Stimulated activated CD8-positive, alpha-beta memory T cell treated with anti-CD3 and anti-CD28 coated beads, Interleukin-15, amount 100 ng/mL, for 4 hours (primary cell): ENCODE data around the gene NCK2.

Experiments
- DNase-seq, 2 donors: peaks; one replicate each; pipeline ENCODE4 v3.0.0-alpha.2; 2020; ENCODE audit warnings: low read depth in 2 of 2

The NCK2 gene

DNA sequence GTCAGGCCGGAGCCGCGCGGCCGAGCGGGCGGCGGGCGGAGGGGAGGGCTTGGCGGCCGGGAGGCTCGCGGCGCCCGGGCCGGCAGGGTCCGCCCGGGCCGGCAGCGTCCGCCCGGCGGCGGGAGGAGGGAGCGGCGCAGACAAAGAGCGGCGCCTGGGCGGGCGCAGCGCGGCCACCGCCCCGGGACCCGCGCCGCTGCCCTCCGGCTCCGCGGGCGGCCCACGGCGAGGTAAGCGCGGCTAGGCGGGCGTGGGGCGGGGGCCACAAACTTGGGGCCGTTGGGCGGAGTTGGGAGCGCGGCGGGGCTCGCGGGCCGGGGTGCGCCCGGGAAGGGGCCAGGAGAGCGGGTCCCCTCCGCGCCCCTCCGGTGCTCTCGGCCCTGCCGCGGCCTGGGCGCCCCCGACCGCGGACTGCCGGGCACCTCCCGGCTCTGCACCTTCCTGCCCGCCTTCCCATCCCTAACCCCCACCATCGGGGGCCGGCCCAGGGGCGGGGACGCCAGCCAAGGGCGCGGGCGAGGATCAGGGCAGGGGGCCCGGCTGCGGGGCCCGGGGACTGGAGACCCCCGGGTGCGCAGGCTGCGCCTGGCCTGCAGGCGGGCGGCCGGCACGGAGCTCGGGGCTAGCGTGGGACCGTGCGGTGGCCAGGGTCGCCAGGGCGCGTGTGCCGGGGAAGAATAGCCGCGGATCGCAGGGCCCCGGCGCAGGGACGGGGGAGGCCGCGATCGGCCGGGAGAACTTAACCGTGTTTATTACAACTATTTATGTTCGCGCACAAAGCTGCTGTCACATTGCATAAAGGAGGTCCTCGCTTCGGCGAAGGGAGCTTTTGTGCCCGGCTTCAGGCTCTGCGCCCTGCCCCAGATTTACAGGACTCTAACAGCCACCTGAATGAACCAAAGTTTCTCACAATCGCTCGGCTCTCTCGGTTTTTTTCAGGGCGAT is at the start of gene NCK2:
NCK2 (plus strand) TSS at position 4 of the 945 bp plus-strand sequence. CDS start 110,152 bp downstream, outside the sequence.
- no peak for DNase-seq

DNA sequence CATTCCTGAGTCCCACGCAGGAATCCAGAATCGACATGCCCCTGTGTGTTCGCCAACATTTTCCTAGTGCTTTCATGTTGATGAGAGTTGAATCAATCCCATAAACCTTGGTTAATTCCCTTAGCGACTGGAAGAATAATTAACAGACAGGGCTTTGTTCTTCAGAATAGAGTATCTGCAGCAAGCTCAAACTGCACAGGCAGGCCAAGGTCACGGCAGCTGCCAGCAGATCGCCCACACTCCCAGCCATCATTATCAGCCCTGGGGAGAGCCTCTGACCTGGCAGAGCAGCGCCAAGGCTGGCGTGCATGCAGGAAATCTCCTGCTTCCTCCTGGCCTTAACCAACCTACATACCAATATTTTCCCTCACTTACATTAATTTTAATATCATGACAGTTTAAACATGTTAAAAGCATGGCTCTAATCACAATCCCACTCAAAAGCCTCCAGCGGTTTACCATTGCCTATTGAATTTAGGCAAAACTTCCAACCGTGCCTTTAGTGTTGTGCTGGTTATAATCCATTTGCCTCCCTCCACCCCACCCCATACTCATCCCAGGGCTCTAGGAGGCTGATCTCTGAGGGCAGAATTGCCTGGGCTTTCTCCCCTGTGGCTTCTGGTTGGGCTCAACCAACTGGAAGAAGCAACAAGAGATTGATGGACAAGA is 46.8 kb upstream of the NCK2 start:
- no peak for DNase-seq

GRCh38 chr2:105698820-105699219 is 45.9 kb upstream of the NCK2 start:
- DNase-seq: no peak

DNA sequence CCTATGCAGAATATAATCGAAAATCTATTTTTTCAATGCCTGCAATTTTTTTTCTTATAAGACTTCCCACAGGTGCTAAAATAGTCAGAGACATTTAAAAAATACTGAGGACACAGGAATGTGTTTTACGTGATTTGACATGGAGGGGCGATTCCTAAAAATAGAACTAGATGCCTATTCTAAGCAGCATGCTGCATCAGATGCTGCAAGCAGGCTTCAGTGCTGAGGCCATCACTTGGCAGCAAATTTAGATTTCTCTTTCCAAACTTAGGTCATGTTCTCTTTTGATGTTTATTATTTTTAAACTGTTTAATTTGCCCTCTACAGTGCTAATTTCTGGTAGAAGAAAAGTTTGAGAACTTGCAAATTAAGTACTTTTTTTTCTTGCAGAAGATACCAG is 43.7 kb upstream of the NCK2 start:
- no peak for DNase-seq

GRCh38 chr2:105708697-105709096 is 36.0 kb upstream of the NCK2 start:
- no peak for DNase-seq

DNA sequence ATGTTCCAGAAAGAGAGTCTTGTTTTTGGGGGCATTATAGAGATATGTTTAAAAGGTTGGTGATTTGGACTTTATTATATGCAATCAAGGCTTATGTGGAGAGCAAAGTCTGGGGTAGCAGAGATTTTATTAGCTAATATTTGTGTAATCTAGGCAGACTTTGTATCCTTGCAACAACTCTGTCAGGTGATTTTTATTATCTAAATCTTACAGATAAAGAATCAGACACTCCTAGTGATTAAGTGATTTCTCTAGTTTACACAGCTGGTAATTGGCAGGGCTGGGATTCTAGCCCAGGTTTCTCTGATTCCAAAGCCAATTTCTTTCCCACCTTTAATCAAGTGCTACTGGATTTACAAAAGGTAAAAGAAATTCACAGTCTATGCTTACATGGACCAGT is 33.3 kb upstream of the NCK2 start:
- DNase-seq: no peak

- no peak for DNase-seq
These were observed 32.4 kb upstream of the NCK2 start for GRCh38 chr2:105712166-105712915.

- DNase-seq: no peak
These were observed 31.6 kb upstream of the NCK2 start for GRCh38 chr2:105712981-105713596.

DNA sequence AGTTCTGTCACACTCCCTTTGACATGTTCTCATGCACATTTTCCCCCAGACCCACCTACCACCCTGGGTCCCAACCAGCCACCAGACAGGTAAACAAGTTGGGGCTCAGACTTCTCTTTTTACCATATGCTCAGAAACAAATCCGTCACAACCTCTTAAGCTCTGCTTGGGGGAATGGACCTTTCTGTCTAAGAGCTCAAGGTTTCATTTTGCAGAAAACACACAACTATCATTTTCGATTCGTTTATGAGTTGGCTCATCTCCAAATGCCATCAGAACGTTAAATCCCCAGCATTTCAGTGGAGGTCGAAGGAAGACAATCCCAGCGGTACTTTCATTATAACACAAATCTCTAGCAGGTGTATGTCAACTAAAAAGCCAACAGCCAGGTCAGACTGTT is 30.6 kb upstream of the NCK2 start:
- DNase-seq: no peak

DNA sequence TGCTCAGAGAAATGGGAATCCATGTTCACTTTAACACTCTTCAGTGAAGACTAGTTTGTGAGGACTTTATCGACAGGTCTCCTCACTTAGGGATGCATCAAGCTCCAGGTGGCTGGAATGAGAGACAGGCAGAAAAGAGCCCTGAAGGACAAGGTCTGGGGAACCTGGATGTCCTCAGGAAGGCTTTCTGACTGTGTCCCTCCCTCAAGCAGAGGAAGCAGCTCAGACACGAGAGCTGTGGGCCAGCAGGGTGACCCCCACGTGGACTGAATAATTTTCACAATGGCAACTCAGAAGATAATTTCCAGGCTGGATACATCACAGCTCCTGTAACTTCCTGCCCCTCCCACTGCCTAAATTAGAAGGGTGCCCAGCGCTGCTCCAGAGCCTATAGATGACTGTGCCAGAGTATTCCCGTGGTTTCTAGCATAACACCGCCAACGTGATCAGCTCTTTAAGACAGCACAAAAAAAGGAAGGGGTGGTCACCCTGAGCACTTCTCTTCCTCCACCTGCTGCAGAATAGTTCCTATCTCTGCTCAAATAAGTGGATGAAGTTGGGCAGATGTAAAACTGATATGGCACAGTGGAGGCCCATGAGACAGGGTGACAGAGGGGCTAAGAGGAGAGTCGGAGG is 25.7 kb upstream of the NCK2 start:
- no peak for DNase-seq

DNA sequence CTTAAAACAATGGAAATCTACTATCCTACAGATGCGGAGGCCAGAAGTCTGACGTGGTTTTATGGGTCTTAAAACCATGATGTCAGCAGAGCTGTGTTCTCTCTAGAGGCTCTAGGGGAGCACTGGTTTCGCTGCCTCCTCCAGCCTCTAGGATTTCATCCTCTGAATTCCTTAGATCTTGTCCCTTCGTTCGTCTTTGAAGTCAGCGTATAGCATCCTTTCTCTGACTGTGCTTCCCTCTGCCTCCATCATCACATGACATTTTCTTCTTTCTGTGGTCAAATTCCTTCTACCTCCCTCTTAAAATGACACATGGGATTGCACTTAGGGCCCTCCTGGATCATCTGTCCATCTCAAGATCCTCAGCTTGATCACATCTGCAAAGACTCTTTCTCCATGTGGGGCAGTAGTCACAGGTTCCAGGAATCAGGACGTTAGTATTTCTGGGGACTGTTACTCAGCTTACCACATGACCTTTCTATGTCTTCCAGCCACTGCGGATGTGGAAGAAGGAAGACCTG is 22.7 kb upstream of the NCK2 start:
- DNase-seq: no peak

GRCh38 chr2:105722726-105723297 is 21.9 kb upstream of the NCK2 start:
- DNase-seq: no peak

GRCh38 chr2:105723431-105723830 is 21.3 kb upstream of the NCK2 start:
- DNase-seq: no peak

GRCh38 chr2:105725388-105725787 is 19.3 kb upstream of the NCK2 start:
- DNase-seq: no peak

DNA sequence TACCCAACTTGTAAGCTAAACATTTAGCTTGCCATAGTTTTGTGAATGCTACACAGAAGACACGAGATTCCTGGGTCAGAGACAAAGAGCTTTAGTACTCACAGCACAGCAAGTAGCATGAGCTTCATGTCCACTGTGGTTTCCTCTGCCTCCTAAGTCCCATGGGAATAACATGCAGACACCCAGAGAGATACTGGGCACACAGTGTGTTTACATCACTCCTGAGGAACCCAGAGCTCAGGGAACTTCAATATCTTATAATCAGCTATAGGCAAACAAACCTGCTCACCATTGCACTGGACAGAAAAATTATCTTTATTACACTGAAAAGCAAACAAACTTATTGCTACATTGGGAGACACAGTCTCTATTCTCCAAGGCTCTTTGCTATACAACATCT is 14.5 kb upstream of the NCK2 start:
- no peak for DNase-seq

GRCh38 chr2:105731511-105731910 is 13.2 kb upstream of the NCK2 start:
- no peak for DNase-seq

DNA sequence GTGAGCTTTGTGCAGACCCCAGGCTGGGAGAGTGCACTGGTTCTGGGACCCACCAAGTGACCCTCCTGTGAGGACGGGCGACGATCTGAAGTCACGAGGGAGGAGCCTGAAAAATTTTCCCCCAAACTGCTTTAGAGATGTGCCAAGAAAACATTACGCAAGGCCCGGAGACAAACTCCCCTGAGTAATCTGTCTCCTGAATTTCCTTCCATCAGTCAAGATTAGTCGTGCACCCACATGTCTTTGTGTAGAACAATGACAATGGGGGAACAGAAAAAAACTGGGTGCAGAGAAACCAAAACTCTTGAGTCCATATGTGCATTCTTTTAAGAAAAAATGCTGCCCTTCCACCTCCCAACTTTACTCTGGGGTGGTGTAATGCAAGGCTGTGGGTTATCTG is 12.6 kb upstream of the NCK2 start:
- DNase-seq: no peak

DNA sequence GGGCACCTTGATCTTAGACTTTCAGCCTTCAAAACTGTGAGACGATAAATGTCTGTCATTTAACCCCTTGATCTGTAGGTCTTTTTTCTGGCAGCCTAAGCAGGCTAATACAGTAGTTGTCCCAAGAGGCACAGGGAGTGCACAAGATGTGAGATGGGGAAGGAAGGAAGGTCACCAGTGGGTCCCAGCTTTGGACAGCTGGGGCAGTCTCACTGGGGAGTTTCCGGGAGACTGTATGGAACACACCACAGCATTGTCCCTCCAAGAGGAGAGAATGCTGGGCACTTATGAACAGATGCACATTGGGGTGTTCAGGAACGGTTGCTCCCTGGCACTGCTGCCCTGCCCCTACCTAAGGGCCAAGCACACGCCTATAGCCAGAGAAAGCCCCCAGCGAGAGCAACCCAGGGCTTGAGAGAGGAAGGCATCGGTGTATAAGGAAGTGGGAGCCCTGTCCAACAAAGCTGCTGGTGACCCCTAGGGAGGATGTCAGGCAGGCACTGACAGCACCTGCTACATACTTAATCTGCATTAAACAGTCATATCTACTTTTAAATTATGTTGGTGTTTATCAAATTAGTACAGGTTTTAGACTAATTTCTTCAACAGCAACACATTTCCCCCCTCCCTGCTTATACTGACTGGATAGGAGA is 11.6 kb upstream of the NCK2 start:
- no peak for DNase-seq

- no peak for DNase-seq
These were observed 10.8 kb upstream of the NCK2 start for GRCh38 chr2:105733875-105734274.
